ENCODE measurements around the gene OTOG.

OTOG gene

DNA sequence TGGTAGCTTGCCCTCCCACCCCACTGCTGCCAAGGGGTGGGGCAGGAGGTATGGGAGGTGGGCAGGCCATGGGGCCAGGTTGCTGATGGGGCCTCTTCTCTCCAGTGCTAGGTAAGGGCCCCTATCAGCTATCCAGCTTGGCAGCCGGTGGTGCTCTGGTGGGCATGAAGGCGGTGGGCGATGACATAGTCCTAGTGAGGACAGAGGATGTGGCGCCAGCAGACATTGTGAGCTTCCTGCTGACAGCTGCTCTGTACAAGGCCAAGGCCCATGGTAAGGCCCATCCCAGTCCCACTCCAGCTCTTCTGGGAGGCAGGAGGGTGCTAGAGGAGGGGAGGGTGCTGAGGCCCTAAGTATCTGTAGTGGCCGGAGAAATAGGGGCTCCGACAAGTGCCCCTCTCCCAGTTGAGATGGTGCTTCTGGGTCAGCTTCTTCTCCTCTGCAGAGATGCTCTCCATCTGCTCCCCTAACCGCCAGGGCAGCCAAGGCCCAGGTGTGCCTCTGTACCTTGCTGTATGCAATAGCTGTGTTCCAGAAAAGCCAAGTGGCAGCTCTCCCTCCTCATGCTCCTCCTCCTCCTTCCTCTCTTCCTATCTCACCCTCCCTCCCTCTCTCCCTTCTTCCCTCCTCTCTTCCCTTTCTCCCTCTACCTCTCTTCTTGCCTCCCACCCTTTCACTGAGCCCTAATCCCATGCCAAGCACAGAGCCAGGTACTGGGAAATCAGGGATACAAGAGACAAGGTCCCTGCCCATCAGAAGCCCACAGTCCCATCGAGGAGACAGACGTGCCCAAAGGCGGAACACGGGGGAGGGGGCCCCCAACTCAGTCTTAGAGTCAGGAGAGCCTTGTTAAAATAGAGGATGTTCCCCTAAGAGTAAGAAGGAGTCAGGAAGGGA is 55.3 kb downstream of the OTOG start (continued):
- TF ChIP-seq ZNF747 (tag by site-specific recombination; IDR thresholded peaks at IDR 0.05) (no peak), ZNF670 (tag by site-specific recombination; IDR thresholded peaks at IDR 0.05; ENCODE audit: low read depth) (no peak), ZNF292 (tag by site-specific recombination; IDR thresholded peaks at IDR 0.05; ENCODE audit: borderline replicate concordance, low read depth) (no peak), ZNF404 (tag by site-specific recombination; IDR thresholded peaks at IDR 0.05) (no peak), ZNF114 (tag by site-specific recombination; IDR thresholded peaks at IDR 0.05) (no peak)
- TF ChIP-seq, protein P1, sequence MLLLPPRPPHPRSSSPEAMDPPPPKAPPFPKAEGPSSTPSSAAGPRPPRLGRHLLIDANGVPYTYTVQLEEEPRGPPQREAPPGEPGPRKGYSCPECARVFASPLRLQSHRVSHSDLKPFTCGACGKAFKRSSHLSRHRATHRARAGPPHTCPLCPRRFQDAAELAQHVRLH (tag by site-specific recombination; IDR thresholded peaks at IDR 0.05), result no peak

DNA sequence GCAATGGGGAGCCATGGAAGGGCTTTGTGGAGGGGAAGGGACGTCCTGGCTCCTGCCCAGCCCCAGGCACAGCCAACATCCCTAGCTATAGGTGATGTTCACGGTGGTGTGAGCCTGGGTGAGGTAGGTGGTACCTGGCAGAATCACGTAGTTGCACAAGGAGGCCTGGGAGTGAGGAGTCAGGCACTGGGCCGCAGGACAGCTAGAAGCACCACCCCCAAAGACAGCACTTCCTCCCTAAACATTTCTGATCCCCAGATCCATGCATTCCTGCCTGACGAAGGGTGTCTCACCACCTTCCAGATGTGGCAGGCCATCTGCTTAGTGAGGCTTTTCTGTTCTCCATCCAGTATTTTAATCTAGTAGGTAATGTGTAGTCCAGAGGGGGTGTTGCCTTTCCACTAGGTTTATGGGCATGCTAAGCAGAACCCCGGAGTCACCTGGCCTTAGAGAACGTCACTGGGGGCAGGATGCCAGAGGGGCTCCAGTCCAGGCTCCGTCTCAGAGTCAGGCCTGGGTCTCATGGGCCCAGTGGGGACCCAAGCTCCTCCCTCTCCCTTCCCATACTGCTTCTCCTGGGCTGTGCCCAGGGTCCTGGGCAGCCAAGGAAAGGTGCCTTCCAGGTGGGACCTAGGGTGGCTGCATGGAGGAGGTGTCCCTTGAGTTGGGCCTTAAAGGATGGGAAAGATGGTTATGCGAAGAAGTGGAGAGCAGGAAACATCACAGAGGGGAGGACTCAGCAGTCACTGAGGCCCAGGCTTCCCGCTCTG is 56.2 kb downstream of the OTOG start:
- ChIA-PET POLR2A (no interaction called here), CTCF (interaction anchor here (0.7 to 5.5 kb wide), 4 partner anchors 119 to 405 kb away, joined by 3 to 102 read pairs (median 8); no protein-coding TSS in a partner anchor)
- no peak for TF ChIP-seq SP3 (tag by site-specific recombination; IDR thresholded peaks at IDR 0.05)
- TF ChIP-seq ZNF23 (tag by site-specific recombination; IDR thresholded peaks at IDR 0.05; ENCODE audit: borderline replicate concordance), result no peak
- no peak for TF ChIP-seq PRDM1 (tag by site-specific recombination; IDR thresholded peaks at IDR 0.05)
- no peak for TF ChIP-seq KLF8 (tag by site-specific recombination; IDR thresholded peaks at IDR 0.05)

DNA sequence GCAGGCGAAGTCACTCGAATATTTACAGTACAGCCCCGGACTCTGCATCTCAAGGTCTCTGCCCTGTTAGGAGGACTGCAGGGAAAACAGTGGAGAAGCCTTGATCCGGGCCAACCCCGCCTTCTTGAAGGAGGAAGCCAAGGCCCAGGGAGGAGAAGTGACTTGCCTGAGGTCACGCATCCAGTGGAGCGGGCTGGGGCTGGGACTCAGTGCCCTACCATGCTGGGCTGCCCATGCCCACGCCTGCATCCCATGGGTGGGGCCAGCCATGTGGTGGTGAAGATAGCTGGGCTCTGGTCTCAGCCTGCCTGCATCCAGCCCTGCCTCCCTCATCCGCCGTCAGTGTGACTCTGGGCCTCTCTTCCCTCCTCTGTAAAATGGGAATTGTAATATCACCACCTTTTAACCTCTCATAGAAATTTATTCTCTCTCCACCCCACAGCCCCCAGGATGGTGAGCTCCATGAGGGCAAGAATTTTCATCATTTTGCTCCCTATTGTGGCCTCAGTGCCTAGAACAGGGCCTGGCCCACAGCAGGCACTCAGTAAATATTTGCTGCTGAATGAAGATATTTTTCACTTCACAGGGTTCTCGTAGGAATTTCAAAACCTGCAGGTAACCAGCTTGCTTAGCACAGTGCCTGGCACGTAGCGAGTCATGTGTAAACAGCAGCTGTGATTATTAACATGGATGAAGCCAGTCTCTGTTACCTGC is 57.3 kb downstream of the OTOG start:
- ChIA-PET POLR2A (no interaction called here), CTCF (interaction anchor here (0.7 to 1.9 kb wide), 4 partner anchors 41 to 374 kb away, joined by 3 to 17 read pairs (median 4); no protein-coding TSS in a partner anchor)
- no peak for TF ChIP-seq ZNF529 (tag by site-specific recombination; IDR thresholded peaks at IDR 0.05; ENCODE audit: insufficient replicate concordance)
- TF ChIP-seq, protein P2, sequence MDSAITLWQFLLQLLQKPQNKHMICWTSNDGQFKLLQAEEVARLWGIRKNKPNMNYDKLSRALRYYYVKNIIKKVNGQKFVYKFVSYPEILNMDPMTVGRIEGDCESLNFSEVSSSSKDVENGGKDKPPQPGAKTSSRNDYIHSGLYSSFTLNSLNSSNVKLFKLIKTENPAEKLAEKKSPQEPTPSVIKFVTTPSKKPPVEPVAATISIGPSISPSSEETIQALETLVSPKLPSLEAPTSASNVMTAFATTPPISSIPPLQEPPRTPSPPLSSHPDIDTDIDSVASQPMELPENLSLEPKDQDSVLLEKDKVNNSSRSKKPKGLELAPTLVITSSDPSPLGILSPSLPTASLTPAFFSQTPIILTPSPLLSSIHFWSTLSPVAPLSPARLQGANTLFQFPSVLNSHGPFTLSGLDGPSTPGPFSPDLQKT (IDR thresholded peaks at IDR 0.05; ENCODE audit: borderline replicate concordance, low read depth, low read length), result no peak
- TF ChIP-seq, protein P3, sequence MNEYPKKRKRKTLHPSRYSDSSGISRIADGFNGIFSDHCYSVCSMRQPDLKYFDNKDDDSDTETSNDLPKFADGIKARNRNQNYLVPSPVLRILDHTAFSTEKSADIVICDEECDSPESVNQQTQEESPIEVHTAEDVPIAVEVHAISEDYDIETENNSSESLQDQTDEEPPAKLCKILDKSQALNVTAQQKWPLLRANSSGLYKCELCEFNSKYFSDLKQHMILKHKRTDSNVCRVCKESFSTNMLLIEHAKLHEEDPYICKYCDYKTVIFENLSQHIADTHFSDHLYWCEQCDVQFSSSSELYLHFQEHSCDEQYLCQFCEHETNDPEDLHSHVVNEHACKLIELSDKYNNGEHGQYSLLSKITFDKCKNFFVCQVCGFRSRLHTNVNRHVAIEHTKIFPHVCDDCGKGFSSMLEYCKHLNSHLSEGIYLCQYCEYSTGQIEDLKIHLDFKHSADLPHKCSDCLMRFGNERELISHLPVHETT (tag by site-specific recombination; IDR thresholded peaks at IDR 0.05), result no peak
- TF ChIP-seq ZNF274 (IDR thresholded peaks at IDR 0.05; ENCODE audit: low read length), result no peak
- TF ChIP-seq ZNF274 (tag by site-specific recombination; IDR thresholded peaks at IDR 0.05; ENCODE audit: borderline replicate concordance), result no peak
- no peak for TF ChIP-seq YY2 (tag by site-specific recombination; IDR thresholded peaks at IDR 0.05)
- TF ChIP-seq, protein P4, sequence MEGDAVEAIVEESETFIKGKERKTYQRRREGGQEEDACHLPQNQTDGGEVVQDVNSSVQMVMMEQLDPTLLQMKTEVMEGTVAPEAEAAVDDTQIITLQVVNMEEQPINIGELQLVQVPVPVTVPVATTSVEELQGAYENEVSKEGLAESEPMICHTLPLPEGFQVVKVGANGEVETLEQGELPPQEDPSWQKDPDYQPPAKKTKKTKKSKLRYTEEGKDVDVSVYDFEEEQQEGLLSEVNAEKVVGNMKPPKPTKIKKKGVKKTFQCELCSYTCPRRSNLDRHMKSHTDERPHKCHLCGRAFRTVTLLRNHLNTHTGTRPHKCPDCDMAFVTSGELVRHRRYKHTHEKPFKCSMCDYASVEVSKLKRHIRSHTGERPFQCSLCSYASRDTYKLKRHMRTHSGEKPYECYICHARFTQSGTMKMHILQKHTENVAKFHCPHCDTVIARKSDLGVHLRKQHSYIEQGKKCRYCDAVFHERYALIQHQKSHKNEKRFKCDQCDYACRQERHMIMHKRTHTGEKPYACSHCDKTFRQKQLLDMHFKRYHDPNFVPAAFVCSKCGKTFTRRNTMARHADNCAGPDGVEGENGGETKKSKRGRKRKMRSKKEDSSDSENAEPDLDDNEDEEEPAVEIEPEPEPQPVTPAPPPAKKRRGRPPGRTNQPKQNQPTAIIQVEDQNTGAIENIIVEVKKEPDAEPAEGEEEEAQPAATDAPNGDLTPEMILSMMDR (tag by site-specific recombination; IDR thresholded peaks at IDR 0.05), result no peak
- no peak for TF ChIP-seq ZNF354C (tag by site-specific recombination; IDR thresholded peaks at IDR 0.05; ENCODE audit: borderline replicate concordance, low read depth)
- TF ChIP-seq ZNF555 (tag by site-specific recombination; conservative IDR thresholded peaks at IDR 0.05), result no peak
- no peak for TF ChIP-seq ZNF596 (tag by site-specific recombination; IDR thresholded peaks at IDR 0.05)
- TF ChIP-seq, protein P5, sequence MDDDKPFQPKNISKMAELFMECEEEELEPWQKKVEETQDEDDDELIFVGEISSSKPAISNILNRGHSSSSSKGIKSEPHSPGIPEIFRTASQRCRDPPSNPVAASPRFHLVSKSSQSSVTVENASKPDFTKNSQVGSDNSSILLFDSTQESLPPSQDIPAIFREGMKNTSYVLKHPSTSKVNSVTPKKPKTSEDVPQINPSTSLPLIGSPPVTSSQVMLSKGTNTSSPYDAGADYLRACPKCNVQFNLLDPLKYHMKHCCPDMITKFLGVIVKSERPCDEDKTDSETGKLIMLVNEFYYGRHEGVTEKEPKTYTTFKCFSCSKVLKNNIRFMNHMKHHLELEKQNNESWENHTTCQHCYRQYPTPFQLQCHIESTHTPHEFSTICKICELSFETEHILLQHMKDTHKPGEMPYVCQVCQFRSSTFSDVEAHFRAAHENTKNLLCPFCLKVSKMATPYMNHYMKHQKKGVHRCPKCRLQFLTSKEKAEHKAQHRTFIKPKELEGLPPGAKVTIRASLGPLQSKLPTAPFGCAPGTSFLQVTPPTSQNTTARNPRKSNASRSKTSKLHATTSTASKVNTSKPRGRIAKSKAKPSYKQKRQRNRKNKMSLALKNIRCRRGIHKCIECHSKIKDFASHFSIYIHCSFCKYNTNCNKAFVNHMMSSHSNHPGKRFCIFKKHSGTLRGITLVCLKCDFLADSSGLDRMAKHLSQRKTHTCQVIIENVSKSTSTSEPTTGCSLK (tag by site-specific recombination; IDR thresholded peaks at IDR 0.05), result no peak
- no peak for TF ChIP-seq ZNF302 (tag by site-specific recombination; IDR thresholded peaks at IDR 0.05; ENCODE audit: low read depth)
- no peak for TF ChIP-seq ZNF48 (tag by site-specific recombination; IDR thresholded peaks at IDR 0.05)
- TF ChIP-seq ZEB2 (tag by site-specific recombination; IDR thresholded peaks at IDR 0.05), result no peak

More for the DNA sequence above, 56.2 kb downstream of the OTOG start:
- Histone ChIP-seq H3K9me3 (ENCODE audit: control insufficient read depth, insufficient read depth, low read depth, low read length) (no peaks in the 10 kb centered on the region), H3K27ac (ENCODE audit: extremely low read depth, low read depth, low read length) (no peak overlapping the region), H3K36me3 (ENCODE audit: control insufficient read depth in 2 of 2, insufficient read depth in 1 of 2, low read length in 2 of 2) (no peaks in the 10 kb centered on the region), H3K4me1 (ENCODE audit: control insufficient read depth, insufficient read depth, low read length) (no peaks in the 10 kb centered on the region), H3K4me3 (ENCODE audit: low read depth, low read length) (no peak overlapping the region)

More for the DNA sequence above, 57.3 kb downstream of the OTOG start:
- no peaks in the 10 kb centered on the region for H3K36me3 ChIP-seq (ENCODE audit: control insufficient read depth in 2 of 2, insufficient read depth in 1 of 2, low read length in 2 of 2)
- H3K9me3 ChIP-seq (ENCODE audit: control insufficient read depth, insufficient read depth, low read depth, low read length), result no peaks in the 10 kb centered on the region
- no peak overlapping the region for H3K27ac ChIP-seq (ENCODE audit: extremely low read depth, low read depth, low read length)
- no peak overlapping the region for H3K4me3 ChIP-seq (ENCODE audit: low read depth, low read length)
- no peaks in the 10 kb centered on the region for H3K4me1 ChIP-seq (ENCODE audit: control insufficient read depth, insufficient read depth, low read length)

All from HEK293 (cell line).